Stimulated activated CD4-positive, alpha-beta T cell treated with anti-CD3 and anti-CD28 coated beads, TNF-alpha, amount 100 ng/mL, for 24 hours (primary cell): Measurements from ENCODE around the gene EXTL2.
A peak's percentile ranks its signal among the peaks of the same experiment; 100 is the strongest.
"Not testable (repeated sequence)": the region's sequence is repeated elsewhere in the genome, so short reads cannot be mapped to it uniquely, and the experiment has no call there.

Experiments used
- DNase-seq, 3 experiments: peaks; one replicate each; pipeline ENCODE4 v3.0.0-alpha.2; 2020; ENCODE audit warnings: low read depth in 3 of 3

The EXTL2 gene

GRCh38 chr1:100903777-100904176 lies 9.1 kb upstream of the EXTL2 start:
- DNase-seq = no peak

GRCh38 chr1:100902365-100902764 lies 7.7 kb upstream of the EXTL2 start:
- no peak for DNase-seq

- DNase-seq = peak; percentile 13 to 44 (median 19)
Observed at GRCh38 chr1:100896481-100896982, 1.9 kb upstream of the EXTL2 start.

- peak; percentile 94 to 99 (median 97) for DNase-seq
Observed at GRCh38 chr1:100895540-100896480, 1.2 kb upstream of the EXTL2 start, which contains the start of gene SLC30A7. SLC30A7 (plus strand) TSS chr1:100896090; CDS start chr1:100896263, 173 bp downstream.

- no peak for DNase-seq
Observed at GRCh38 chr1:100893718-100894117, 924 bp downstream of the EXTL2 start.

GRCh38 chr1:100892554-100892953 lies 2.1 kb downstream of the EXTL2 start:
- DNase-seq = no peak

GRCh38 chr1:100891380-100891779 lies 3.3 kb downstream of the EXTL2 start:
- no peak for DNase-seq

GRCh38 chr1:100889869-100890482 lies 4.7 kb downstream of the EXTL2 start:
- not testable (repeated sequence) for DNase-seq

GRCh38 chr1:100889007-100889406 lies 5.6 kb downstream of the EXTL2 start:
- DNase-seq = not testable (repeated sequence)

- DNase-seq = no peak
Observed at GRCh38 chr1:100883963-100884362, 10.7 kb downstream of the EXTL2 start.

- no peak for DNase-seq
Observed at GRCh38 chr1:100882698-100883097, 11.9 kb downstream of the EXTL2 start.

GRCh38 chr1:100881687-100882086 lies 13.0 kb downstream of the EXTL2 start:
- no peak for DNase-seq

GRCh38 chr1:100879422-100879821 lies 15.2 kb downstream of the EXTL2 start:
- DNase-seq = no peak

GRCh38 chr1:100876291-100876690 lies 18.4 kb downstream of the EXTL2 start:
- no peak for DNase-seq

GRCh38 chr1:100875228-100875627 lies 19.4 kb downstream of the EXTL2 start:
- DNase-seq = no peak

- DNase-seq = no peak
Observed at GRCh38 chr1:100874433-100874832, 20.2 kb downstream of the EXTL2 start.

GRCh38 chr1:100869996-100870395 lies 24.6 kb downstream of the EXTL2 start:
- no peak for DNase-seq

- no peak for DNase-seq
Observed at GRCh38 chr1:100868364-100868995, 26.2 kb downstream of the EXTL2 start.

- no peak for DNase-seq
Observed at GRCh38 chr1:100866901-100867206, 27.8 kb downstream of the EXTL2 start.

- no peak for DNase-seq
Observed at GRCh38 chr1:100866041-100866900, 28.4 kb downstream of the EXTL2 start.

- no peak for DNase-seq
Observed at GRCh38 chr1:100862591-100862990, 32.1 kb downstream of the EXTL2 start.
